GM23248 (cell line): Measurements from ENCODE around the gene ZFP57. TPM values are rescaled to one million over a fixed set of nuclear protein-coding genes. Genes with fewer than 3 reads are reported as not detected.

Experiments used
- DNase-seq: peaks from one replicate; pipeline ENCODE4 v3.0.0-alpha.2; 2015
- H2AFZ ChIP-seq: fragments of 200-600 bp; sonication (generic); 2 replicates; pipeline ENCODE4 v1.6.1; 2016; ENCODE audit warnings: antibody characterized with exemption
- H3F3A ChIP-seq: fragments of 200-600 bp; sonication (generic); 2 replicates; pipeline ENCODE4 v1.6.1; 2016; ENCODE audit warnings: mild to moderate bottlenecking, antibody characterized with exemption, mixed run types; ENCODE audit not compliant: insufficient read depth
- H3K27ac ChIP-seq: fragments of 200-600 bp; sonication (generic); 2 replicates; pipeline ENCODE4 v1.5.1; 2016; ENCODE audit warnings: mild to moderate bottlenecking
- H3K27me3 ChIP-seq: fragments of 200-600 bp; sonication (generic); replicated peaks from 2 replicates; pipeline ENCODE4 v1.6.1; 2016; ENCODE audit warnings: mild to moderate bottlenecking; ENCODE audit not compliant: insufficient read depth
- H3K36me3 ChIP-seq: fragments of 200-600 bp; sonication (generic); 2 replicates; pipeline ENCODE4 v1.6.1; 2016; ENCODE audit warnings: low read depth, mild to moderate bottlenecking
- H3K4me1 ChIP-seq: fragments of 200-600 bp; sonication (generic); 2 replicates; pipeline ENCODE4 v1.6.1; 2016; ENCODE audit warnings: mild to moderate bottlenecking; ENCODE audit not compliant: insufficient read depth
- H3K4me2 ChIP-seq: fragments of 200-600 bp; sonication (generic); one replicate; pipeline ENCODE4 v1.6.1; 2016; ENCODE audit warnings: mild to moderate bottlenecking; ENCODE audit not compliant: unreplicated experiment
- H3K4me3 ChIP-seq: fragments of 200-600 bp; sonication (generic); 2 replicates; pipeline ENCODE4 v1.5.1; 2016; ENCODE audit warnings: mild to moderate bottlenecking
- H3K79me2 ChIP-seq: fragments of 200-600 bp; sonication (generic); 2 replicates; pipeline ENCODE4 v1.6.1; 2016; ENCODE audit warnings: mild to moderate bottlenecking; ENCODE audit not compliant: insufficient read depth
- H3K9ac ChIP-seq: fragments of 200-600 bp; sonication (generic); 2 replicates; pipeline ENCODE4 v1.6.1; 2016; ENCODE audit warnings: mild to moderate bottlenecking
- H3K9me2 ChIP-seq: fragments of 200-600 bp; sonication (generic); 2 replicates; pipeline ENCODE4 v1.6.1; 2016; ENCODE audit warnings: mixed run types, mild to moderate bottlenecking, moderate library complexity; ENCODE audit not compliant: insufficient read depth
- H3K9me3 ChIP-seq: fragments of 200-600 bp; sonication (generic); one replicate; pipeline ENCODE4 v1.6.1; 2017; ENCODE audit warnings: low read depth
- H4K20me1 ChIP-seq: fragments of 200-600 bp; sonication (generic); 2 replicates; pipeline ENCODE4 v1.6.0; 2016; ENCODE audit not compliant: insufficient read depth
- EZH2 ChIP-seq: fragments of 200-600 bp; sonication (generic); IDR thresholded peaks from 2 replicates; pipeline ENCODE4 v1.6.1; 2018; ENCODE audit warnings: antibody characterized with exemption, mild to moderate bottlenecking; ENCODE audit not compliant: insufficient read depth, poor library complexity, severe bottlenecking
- EZH2phosphoT487 ChIP-seq: fragments of 200-600 bp; sonication (generic); IDR thresholded peaks from 2 replicates; pipeline ENCODE4 v1.6.1; 2018; ENCODE audit warnings: antibody characterized with exemption, moderate library complexity, mild to moderate bottlenecking, low read depth; ENCODE audit not compliant: insufficient read depth
- WGBS, 2 experiments: methylation state at CpG; one replicate each; pipeline ENCODE4 v1.1.6; 2015 to 2017; ENCODE audit warnings: low lambda C conversion rate in 2 of 2, low coverage in 1 of 2; ENCODE audit errors: missing lambda C conversion rate in 2 of 2; 5-methylcytosine and 5-hydroxymethylcytosine counted together
- in situ Hi-C: fragments of 300-500 bp; cut with MboI; formaldehyde crosslinking; loops from 2 replicates; pipeline ENCODE4 v1.15.0; 2020
- polyA plus RNA-seq: library from polyadenylated mRNA; unstranded; fragments of >200 nt; fragmentation: Nextera tagmentation; extraction: Ambion mirVana; gene quantifications from 2 replicates; pipeline ENCODE4 v1.2.1, GENCODE V29; 2016
- total RNA-seq: library from RNA; depleted of rRNA; stranded (reverse); fragments of >200 nt; shearing (Covaris generic); gene quantifications from 2 replicates; pipeline ENCODE4 v1.2.3, GENCODE V29; 2014

Gene ZFP57
- total and polyA plus RNA-seq, 2 experiments from 2014 or later = not detected

GRCh38 chr6:29631860-29632731 lies 48.9 kb downstream of the ZFP57 start:
- peak overlapping the region; percentile 74 for H3K9ac ChIP-seq
- WGBS, 2 experiments = 4 to 11% methylated on average over 22 to 52 of the region's 53 CpGs
- no peaks in the 10 kb centered on the region for H3K9me3 ChIP-seq
- peak overlapping the region; percentile 81 for H2AFZ ChIP-seq
- in situ Hi-C loops = no loop called here
- H3K9me2 ChIP-seq = no peaks in the 10 kb centered on the region
- H3K4me1 ChIP-seq = peaks cover 5% of the 10 kb centered on the region; the same call in 1 of the 2 replicates
- H3K36me3 ChIP-seq = no peaks in the 10 kb centered on the region
- H3K79me2 ChIP-seq = peaks cover 22% of the 10 kb centered on the region
- TF ChIP-seq EZH2phosphoT487 (no peak), EZH2 (no peak)
- H3K27ac ChIP-seq = no peak overlapping the region
- DNase-seq = peak; percentile 58
- H3F3A ChIP-seq = no peaks in the 10 kb centered on the region
- no peaks in the 10 kb centered on the region for H3K27me3 ChIP-seq
- peak overlapping the region; percentile 81 for H3K4me2 ChIP-seq
- H3K4me3 ChIP-seq = peak overlapping the region; percentile 83
- H4K20me1 ChIP-seq = no peaks in the 10 kb centered on the region

GRCh38 chr6:29631209-29631810 lies 49.6 kb downstream of the ZFP57 start:
- WGBS, 2 experiments = 97 to 98% methylated on average over 14 of the region's 14 CpGs
- in situ Hi-C loops = no loop called here
- no peaks in the 10 kb centered on the region for H3K9me3 ChIP-seq
- peaks cover 5% of the 10 kb centered on the region; the same call in 1 of the 2 replicates for H3K4me1 ChIP-seq
- H3K79me2 ChIP-seq = peaks cover 22% of the 10 kb centered on the region
- no peaks in the 10 kb centered on the region for H4K20me1 ChIP-seq
- no peak overlapping the region for H3K27ac ChIP-seq
- H2AFZ ChIP-seq = no peak overlapping the region
- DNase-seq = no peak
- no peak for TF ChIP-seq EZH2phosphoT487
- no peak for TF ChIP-seq EZH2
- no peak overlapping the region for H3K4me2 ChIP-seq
- no peaks in the 10 kb centered on the region for H3K27me3 ChIP-seq
- H3K4me3 ChIP-seq = no peak overlapping the region; the same call in 1 of the 2 replicates
- H3K36me3 ChIP-seq = no peaks in the 10 kb centered on the region
- H3K9me2 ChIP-seq = no peaks in the 10 kb centered on the region
- no peak overlapping the region for H3K9ac ChIP-seq
- H3F3A ChIP-seq = no peaks in the 10 kb centered on the region

- no peak for TF ChIP-seq EZH2phosphoT487
- no peak for TF ChIP-seq EZH2
- in situ Hi-C loops = no loop called here
- Histone ChIP-seq H3K79me2 (peaks cover 22% of the 10 kb centered on the region), H3K4me3 (no peak overlapping the region), H2AFZ (no peak overlapping the region), H3K36me3 (no peaks in the 10 kb centered on the region), H3K4me2 (no peak overlapping the region), H3K27me3 (no peaks in the 10 kb centered on the region), H3K9me3 (no peaks in the 10 kb centered on the region), H3K9me2 (no peaks in the 10 kb centered on the region), H3K9ac (no peak overlapping the region), H4K20me1 (no peaks in the 10 kb centered on the region), H3K4me1 (peaks cover 5% of the 10 kb centered on the region; the same call in 1 of the 2 replicates), H3F3A (no peaks in the 10 kb centered on the region), H3K27ac (no peak overlapping the region)
- DNase-seq = no peak
- 97 to 99% methylated on average over 7 to 9 of the region's 9 CpGs for WGBS, 2 experiments
These were observed 50.6 kb downstream of the ZFP57 start for GRCh38 chr6:29630315-29630714.

GRCh38 chr6:29629571-29629970 lies 51.4 kb downstream of the ZFP57 start:
- in situ Hi-C loops = no loop called here
- 0 out of 2 replicates have a peak overlapping the region, but pooled peaks have one; percentile 83 for H3K9ac ChIP-seq

More at GRCh38 chr6:29629571-29629970, 51.4 kb downstream of the ZFP57 start:
- Histone ChIP-seq H3K27me3 (no peaks in the 10 kb centered on the region), H3K4me2 (peak overlapping the region; percentile 66), H3F3A (no peaks in the 10 kb centered on the region), H3K36me3 (no peaks in the 10 kb centered on the region), H3K79me2 (peaks cover 22% of the 10 kb centered on the region), H3K4me3 (0 out of 2 replicates have a peak overlapping the region, but pooled peaks have one; percentile 84), H4K20me1 (no peaks in the 10 kb centered on the region), H2AFZ (no peak overlapping the region), H3K4me1 (peaks cover 5% of the 10 kb centered on the region; the same call in 1 of the 2 replicates), H3K9me2 (no peaks in the 10 kb centered on the region), H3K27ac (no peak overlapping the region), H3K9me3 (no peaks in the 10 kb centered on the region)
- 68 to 71% methylated on average over 2 of the region's 2 CpGs for WGBS, 2 experiments
- no peak for TF ChIP-seq EZH2
- DNase-seq = peak; percentile 24
